Skeletal muscle satellite cell (primary cell): ENCODE results near the gene RAB40C.
A peak's percentile ranks its signal among the peaks of the same experiment; 100 is the strongest.

Experiments used
- H3K27me3 ChIP-seq: 2 replicates; pipeline ENCODE4 v1.7.0; 2013; ENCODE audit warnings: low read length; ENCODE audit not compliant: control insufficient read depth, insufficient read depth
- H3K36me3 ChIP-seq: 2 replicates; pipeline ENCODE4 v1.7.0; 2013; ENCODE audit warnings: mild to moderate bottlenecking, control low read depth, low read length; ENCODE audit not compliant: insufficient read depth
- H3K4me1 ChIP-seq: 2 replicates; pipeline ENCODE4 v1.7.0; 2013; ENCODE audit warnings: low read length; ENCODE audit not compliant: control insufficient read depth, insufficient read depth
- H3K4me2 ChIP-seq: 2 replicates; pipeline ENCODE4 v1.7.0; 2013; ENCODE audit warnings: mild to moderate bottlenecking, low read length
- H3K4me3 ChIP-seq: 2 replicates; pipeline ENCODE4 v1.7.0; 2013; ENCODE audit warnings: low read length
- H3K9ac ChIP-seq: 2 replicates; pipeline ENCODE4 v1.7.0; 2013; ENCODE audit warnings: mild to moderate bottlenecking, low read depth, low read length, moderate library complexity
- H3K9me3 ChIP-seq: replicated peaks from 2 replicates; pipeline ENCODE4 v1.7.0; 2013; ENCODE audit warnings: mild to moderate bottlenecking, control low read depth, low read length

RAB40C gene

DNA sequence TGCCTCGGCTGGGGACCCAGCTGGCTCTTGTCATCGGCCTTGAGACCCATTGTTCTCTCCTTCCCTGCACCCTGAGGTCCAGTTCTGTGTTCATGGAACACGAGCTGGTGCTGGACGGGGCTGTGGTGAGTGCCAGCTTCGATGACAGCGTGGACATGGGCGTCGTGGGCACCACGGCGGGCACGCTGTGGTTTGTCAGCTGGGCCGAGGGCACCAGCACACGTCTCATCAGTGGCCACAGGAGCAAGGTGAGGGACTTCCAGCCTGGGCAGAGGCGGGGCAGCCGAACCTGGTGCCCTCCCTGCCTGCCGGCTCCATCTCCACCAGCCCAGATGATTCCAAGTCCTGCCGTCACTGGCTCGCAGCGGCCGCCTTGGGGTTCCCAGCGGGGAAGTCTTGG, 72.7 kb downstream of the RAB40C start:
- H3K4me1 ChIP-seq, result peaks cover 13% of the 10 kb centered on the region
- no peak overlapping the region for H3K9ac ChIP-seq
- H3K4me3 ChIP-seq, result no peak overlapping the region
- H3K27me3 ChIP-seq, result no peaks in the 10 kb centered on the region
- no peak overlapping the region for H3K4me2 ChIP-seq
- no peaks in the 10 kb centered on the region for H3K9me3 ChIP-seq
- peaks cover 11% of the 10 kb centered on the region for H3K36me3 ChIP-seq

DNA sequence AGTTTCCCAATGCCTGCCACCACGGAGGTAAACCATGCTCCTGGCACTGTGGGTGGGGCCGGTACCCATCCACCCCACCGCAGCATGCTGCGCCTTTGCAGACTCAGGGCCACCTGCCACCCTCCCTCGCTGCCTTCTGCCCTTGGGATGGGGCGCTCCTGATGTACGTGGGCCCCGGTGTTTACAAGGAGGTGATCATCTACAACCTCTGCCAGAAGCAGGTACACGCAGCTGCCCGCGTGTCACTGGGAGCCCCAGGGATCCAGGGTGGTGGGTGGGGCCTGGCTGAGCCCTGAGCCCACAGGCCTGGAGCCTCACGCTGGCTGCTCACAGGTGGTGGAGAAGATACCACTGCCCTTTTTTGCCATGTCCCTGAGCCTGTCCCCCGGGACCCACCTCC, 76.7 kb downstream of the RAB40C start:
- peaks cover 21% of the 10 kb centered on the region for H3K36me3 ChIP-seq
- H3K4me2 ChIP-seq, result no peak overlapping the region
- no peaks in the 10 kb centered on the region for H3K9me3 ChIP-seq
- H3K9ac ChIP-seq, result no peak overlapping the region
- H3K4me1 ChIP-seq, result peaks cover 11% of the 10 kb centered on the region
- H3K27me3 ChIP-seq, result no peaks in the 10 kb centered on the region
- H3K4me3 ChIP-seq, result no peak overlapping the region

- Histone ChIP-seq H3K9ac (peak overlapping the region; percentile 97), H3K4me2 (peak overlapping the region; percentile 40), H3K36me3 (peaks cover 25% of the 10 kb centered on the region), H3K9me3 (no peaks in the 10 kb centered on the region), H3K4me3 (peak overlapping the region; percentile 95), H3K27me3 (no peaks in the 10 kb centered on the region), H3K4me1 (peaks cover 11% of the 10 kb centered on the region)
These were observed 77.4 kb downstream of the RAB40C start for GRCh38 chr16:667113-667779.

DNA sequence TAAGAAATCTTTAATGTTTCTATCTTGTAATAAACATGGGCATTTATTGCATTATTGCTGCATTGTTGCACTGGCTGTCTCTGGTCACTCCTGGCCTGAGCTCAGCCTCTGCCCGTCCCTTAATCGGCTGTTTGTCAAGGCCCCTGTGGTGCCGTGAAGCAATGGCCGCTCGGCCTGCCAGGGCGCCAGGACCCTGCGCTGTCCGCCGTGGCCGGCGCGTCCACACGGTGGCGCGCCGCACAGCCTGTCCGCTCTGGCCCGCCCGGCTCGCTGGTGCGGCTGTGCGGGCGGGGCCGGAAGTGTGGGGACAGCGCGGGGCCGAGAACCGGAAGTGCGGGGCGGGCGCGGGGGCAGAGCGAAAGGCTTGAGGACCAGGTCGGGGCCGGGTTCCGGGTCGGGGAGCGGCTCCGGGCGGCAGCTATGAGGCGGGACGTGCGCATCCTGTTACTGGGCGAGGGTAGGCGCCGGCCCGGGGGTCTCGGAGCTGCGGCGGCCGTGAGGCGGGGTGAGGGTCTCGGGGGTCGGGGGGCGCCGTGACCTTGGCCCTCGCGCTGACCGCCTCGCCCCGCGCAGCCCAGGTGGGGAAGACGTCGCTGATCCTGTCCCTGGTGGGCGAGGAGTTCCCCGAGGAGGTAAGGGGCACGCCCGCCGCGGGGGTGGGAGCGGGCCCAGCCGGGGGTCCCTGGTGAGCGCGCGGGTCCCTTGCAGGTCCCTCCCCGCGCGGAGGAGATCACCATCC, 78.1 kb downstream of the RAB40C start, which contains the start of gene RHOT2:
TSS of gene RHOT2 (plus strand) at position 353 of the 739 bp plus-strand sequence. CDS start at position 421, 68 bp downstream.
- peaks cover 11% of the 10 kb centered on the region for H3K4me1 ChIP-seq
- H3K4me3 ChIP-seq, result peak within 1 kb of the TSS; percentile 95
- no peaks in the 10 kb centered on the region for H3K9me3 ChIP-seq
- peaks cover 32% of the 10 kb centered on the region for H3K36me3 ChIP-seq
- no peaks in the 10 kb centered on the region for H3K27me3 ChIP-seq
- peak within 1 kb of the TSS; percentile 98 for H3K4me2 ChIP-seq
- H3K9ac ChIP-seq, result peak within 1 kb of the TSS; percentile 97

GRCh38 chr16:668519-669171, 78.8 kb downstream of the RAB40C start:
- Histone ChIP-seq H3K4me3 (peak overlapping the region; percentile 95), H3K9me3 (no peaks in the 10 kb centered on the region), H3K36me3 (peaks cover 37% of the 10 kb centered on the region), H3K4me1 (peaks cover 11% of the 10 kb centered on the region), H3K9ac (peak overlapping the region; percentile 97), H3K4me2 (peak overlapping the region; percentile 98), H3K27me3 (no peaks in the 10 kb centered on the region)

DNA sequence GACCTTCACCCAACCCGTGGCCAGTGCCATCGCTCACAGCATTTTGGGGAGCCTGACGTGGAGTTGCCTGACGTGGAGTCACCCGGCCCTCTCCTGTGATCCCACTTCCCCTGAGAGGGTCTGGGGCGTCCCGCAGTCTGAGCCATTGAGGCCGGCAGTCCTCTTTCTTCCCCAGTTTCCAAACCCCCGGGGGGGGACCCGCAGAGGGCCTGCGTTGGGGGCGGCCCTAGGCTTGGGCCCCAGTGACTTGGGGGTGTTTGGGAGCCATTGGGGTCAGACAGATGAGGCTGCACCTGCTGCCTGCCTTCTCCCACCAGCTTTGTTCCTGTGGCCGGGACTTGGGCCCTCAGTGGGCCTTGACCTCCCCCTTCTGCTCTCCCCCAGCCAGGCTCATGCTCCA, 79.8 kb downstream of the RAB40C start:
- peak overlapping the region; percentile 95 for H3K4me3 ChIP-seq
- peak overlapping the region; percentile 97 for H3K9ac ChIP-seq
- no peaks in the 10 kb centered on the region for H3K27me3 ChIP-seq
- peak overlapping the region; percentile 98 for H3K4me2 ChIP-seq
- H3K4me1 ChIP-seq, result peaks cover 11% of the 10 kb centered on the region
- H3K9me3 ChIP-seq, result no peaks in the 10 kb centered on the region
- H3K36me3 ChIP-seq, result peaks cover 41% of the 10 kb centered on the region

DNA sequence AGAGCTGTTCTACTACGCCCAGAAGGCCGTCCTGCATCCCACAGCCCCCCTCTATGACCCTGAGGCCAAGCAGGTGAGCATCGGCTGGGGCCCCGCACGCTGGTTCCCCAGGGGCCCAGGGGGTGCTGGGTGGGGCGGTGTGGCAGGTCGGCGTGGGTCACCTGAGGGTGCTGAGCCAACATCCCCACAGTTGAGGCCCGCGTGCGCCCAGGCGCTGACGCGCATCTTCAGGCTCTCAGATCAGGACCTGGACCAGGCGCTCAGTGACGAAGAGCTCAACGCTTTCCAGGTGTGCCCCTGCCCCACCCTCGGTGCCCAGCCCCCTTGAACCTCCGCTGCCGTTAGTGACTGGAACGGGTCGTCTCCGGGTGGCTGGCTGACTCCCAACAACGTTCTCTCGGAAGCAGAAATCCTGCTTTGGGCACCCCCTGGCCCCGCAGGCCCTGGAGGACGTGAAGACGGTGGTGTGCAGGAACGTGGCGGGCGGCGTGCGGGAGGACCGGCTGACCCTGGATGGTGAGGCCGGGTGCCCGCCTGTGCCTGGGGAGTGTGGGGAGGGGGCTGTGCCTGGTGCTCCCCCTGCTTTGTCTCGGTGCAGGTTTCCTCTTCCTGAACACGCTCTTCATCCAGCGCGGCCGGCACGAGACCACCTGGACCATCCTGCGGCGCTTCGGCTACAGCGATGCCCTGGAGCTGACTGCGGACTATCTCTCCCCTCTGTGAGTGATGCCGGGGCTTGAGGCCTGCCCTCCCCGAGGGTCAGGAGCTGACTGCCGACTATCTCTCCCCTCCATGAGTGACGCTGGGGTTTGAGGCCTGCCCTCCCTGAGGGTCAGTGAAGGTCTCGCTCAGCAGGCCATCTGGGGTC, 80.9 kb downstream of the RAB40C start:
- H3K27me3 ChIP-seq, result no peaks in the 10 kb centered on the region
- H3K36me3 ChIP-seq, result peaks cover 41% of the 10 kb centered on the region
- H3K9ac ChIP-seq, result no peak overlapping the region
- H3K4me1 ChIP-seq, result peaks cover 15% of the 10 kb centered on the region
- H3K4me3 ChIP-seq, result no peak overlapping the region
- H3K4me2 ChIP-seq, result no peak overlapping the region
- H3K9me3 ChIP-seq, result no peaks in the 10 kb centered on the region

- H3K4me3 ChIP-seq, result no peak overlapping the region
- no peak overlapping the region for H3K9ac ChIP-seq
- no peak overlapping the region for H3K4me2 ChIP-seq
- peaks cover 41% of the 10 kb centered on the region for H3K36me3 ChIP-seq
- no peaks in the 10 kb centered on the region for H3K27me3 ChIP-seq
- peaks cover 15% of the 10 kb centered on the region for H3K4me1 ChIP-seq
- no peaks in the 10 kb centered on the region for H3K9me3 ChIP-seq
These were observed 81.7 kb downstream of the RAB40C start for GRCh38 chr16:671353-672131.

DNA sequence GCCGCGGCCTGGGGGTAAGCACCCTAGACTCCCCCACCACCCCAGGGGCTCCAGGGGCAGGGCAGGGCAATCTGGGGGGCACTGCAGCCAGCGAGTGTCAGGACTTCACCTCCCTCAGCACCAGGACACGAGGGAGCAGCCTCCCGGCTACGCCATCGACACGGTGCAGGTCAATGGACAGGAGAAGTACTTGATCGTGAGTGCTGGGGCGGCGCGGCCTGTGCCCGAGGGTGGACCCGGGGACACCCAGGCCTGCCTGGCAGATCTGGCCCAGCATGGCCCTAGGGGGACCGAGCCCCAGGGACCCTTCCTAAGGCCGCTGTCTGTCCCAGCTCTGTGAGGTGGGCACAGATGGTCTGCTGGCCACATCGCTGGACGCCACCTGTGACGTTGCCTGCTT, 82.5 kb downstream of the RAB40C start:
- no peak overlapping the region for H3K9ac ChIP-seq
- H3K4me2 ChIP-seq, result no peak overlapping the region
- no peaks in the 10 kb centered on the region for H3K9me3 ChIP-seq
- no peaks in the 10 kb centered on the region for H3K27me3 ChIP-seq
- H3K4me3 ChIP-seq, result no peak overlapping the region
- peaks cover 15% of the 10 kb centered on the region for H3K4me1 ChIP-seq
- H3K36me3 ChIP-seq, result peaks cover 41% of the 10 kb centered on the region

- Histone ChIP-seq H3K27me3 (no peaks in the 10 kb centered on the region), H3K9ac (no peak overlapping the region), H3K9me3 (no peaks in the 10 kb centered on the region), H3K4me2 (no peak overlapping the region), H3K4me1 (peaks cover 12% of the 10 kb centered on the region), H3K36me3 (peaks cover 41% of the 10 kb centered on the region), H3K4me3 (no peak overlapping the region)
These were observed 83.0 kb downstream of the RAB40C start for GRCh38 chr16:672851-673250.
